ENCODE data around the gene PMEL.

PMEL gene

GRCh38 chr12:55915482-55915859, 50.4 kb downstream of the PMEL start:
- H3K27me3 Mint-ChIP-seq (ENCODE audit: low read depth): no peaks in the 10 kb centered on the region

DNA sequence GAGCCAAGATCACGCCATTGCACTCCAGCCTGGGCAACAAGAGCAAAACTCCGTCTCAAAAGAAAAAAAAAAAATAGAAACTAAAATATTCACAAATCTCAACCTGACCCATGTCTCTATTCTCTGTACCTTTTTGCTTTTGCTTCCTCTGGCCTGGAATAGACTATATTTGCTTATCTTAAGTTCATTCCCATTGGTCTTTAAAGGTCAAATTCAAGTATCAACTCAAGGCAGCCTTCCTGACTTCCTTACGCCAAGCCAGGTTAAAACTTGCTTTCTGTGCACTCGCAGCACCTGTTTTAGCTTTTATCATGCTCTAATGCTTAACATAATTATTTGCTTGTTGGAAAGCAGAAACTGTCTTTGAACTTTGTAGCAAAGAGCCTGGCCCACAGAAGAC, 52.9 kb downstream of the PMEL start:
- H3K4me1 Mint-ChIP-seq: no peaks in the 10 kb centered on the region
- peak overlapping the region in 1 of 3 experiments; percentile 22 for H3K27ac Mint-ChIP-seq
- H3K36me3 Mint-ChIP-seq (ENCODE audit: low read depth): peaks cover 36% of the 10 kb centered on the region
- no peak overlapping the region for H3K4me3 Mint-ChIP-seq
- no peaks in the 10 kb centered on the region for H3K27me3 Mint-ChIP-seq (ENCODE audit: low read depth)
- TF ChIP-seq, protein P1, sequence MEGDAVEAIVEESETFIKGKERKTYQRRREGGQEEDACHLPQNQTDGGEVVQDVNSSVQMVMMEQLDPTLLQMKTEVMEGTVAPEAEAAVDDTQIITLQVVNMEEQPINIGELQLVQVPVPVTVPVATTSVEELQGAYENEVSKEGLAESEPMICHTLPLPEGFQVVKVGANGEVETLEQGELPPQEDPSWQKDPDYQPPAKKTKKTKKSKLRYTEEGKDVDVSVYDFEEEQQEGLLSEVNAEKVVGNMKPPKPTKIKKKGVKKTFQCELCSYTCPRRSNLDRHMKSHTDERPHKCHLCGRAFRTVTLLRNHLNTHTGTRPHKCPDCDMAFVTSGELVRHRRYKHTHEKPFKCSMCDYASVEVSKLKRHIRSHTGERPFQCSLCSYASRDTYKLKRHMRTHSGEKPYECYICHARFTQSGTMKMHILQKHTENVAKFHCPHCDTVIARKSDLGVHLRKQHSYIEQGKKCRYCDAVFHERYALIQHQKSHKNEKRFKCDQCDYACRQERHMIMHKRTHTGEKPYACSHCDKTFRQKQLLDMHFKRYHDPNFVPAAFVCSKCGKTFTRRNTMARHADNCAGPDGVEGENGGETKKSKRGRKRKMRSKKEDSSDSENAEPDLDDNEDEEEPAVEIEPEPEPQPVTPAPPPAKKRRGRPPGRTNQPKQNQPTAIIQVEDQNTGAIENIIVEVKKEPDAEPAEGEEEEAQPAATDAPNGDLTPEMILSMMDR (IDR thresholded peaks at IDR 0.05; ENCODE audit: unreplicated experiment in 3 of 3): no peak
- H3K9me3 Mint-ChIP-seq: no peaks in the 10 kb centered on the region

More at GRCh38 chr12:55915482-55915859, 50.4 kb downstream of the PMEL start:
- H3K4me1 Mint-ChIP-seq: no peaks in the 10 kb centered on the region
- TF ChIP-seq, protein P1 (IDR thresholded peaks at IDR 0.05; ENCODE audit: unreplicated experiment in 3 of 3): no peak
- H3K4me3 Mint-ChIP-seq: no peak overlapping the region
- peaks cover 31% of the 10 kb centered on the region for H3K36me3 Mint-ChIP-seq (ENCODE audit: low read depth)
- no peaks in the 10 kb centered on the region for H3K9me3 Mint-ChIP-seq
- H3K27ac Mint-ChIP-seq: no peak overlapping the region

- H3K27ac Mint-ChIP-seq: no peak overlapping the region
- TF ChIP-seq, protein P1 (IDR thresholded peaks at IDR 0.05; ENCODE audit: unreplicated experiment in 3 of 3): no peak
- no peak overlapping the region for H3K4me3 Mint-ChIP-seq
- H3K4me1 Mint-ChIP-seq: no peaks in the 10 kb centered on the region
- no peaks in the 10 kb centered on the region for H3K27me3 Mint-ChIP-seq (ENCODE audit: low read depth)
- H3K9me3 Mint-ChIP-seq: no peaks in the 10 kb centered on the region
- peaks cover 20% of the 10 kb centered on the region for H3K36me3 Mint-ChIP-seq (ENCODE audit: low read depth)
Measured at GRCh38 chr12:55909513-55909884, 56.3 kb downstream of the PMEL start.

DNA sequence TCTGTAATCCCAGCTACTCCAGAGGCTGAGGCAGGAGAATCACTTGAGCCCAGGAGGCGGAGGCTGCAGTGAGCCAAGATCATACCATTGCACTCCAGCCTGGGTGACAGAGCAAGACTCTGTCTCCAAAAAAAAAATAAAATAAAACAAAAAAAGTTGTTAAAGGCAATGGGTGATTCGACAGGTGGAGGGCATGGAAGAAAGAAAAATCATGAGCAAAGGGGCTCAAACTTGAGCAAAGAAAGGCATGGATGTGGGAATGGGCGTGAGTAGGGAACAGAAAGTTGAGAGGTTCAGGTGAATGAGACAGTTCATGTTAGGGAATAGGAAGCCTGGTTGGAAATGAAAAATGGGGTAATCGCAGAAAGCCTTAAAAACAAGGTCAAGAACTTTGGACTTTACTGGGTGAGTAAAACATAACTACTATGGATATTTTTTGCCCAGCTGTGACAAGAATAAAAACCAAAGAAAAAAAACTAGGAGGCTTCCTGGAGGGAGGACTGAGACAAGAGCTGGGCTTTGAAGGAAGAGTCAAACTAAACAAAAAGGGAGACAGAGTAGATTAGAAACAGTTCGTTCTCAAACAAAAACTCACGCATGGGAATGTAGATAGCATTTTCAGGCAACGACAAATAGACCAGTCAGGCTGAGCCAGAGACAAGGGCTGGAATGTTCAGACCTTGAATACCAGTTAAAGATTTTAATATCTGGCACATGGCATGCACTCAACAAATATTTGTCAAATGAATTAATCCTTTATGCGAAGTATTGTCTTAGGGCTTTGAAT, 56.9 kb downstream of the PMEL start:
- H3K4me1 Mint-ChIP-seq: no peaks in the 10 kb centered on the region
- peaks cover 14% of the 10 kb centered on the region for H3K36me3 Mint-ChIP-seq (ENCODE audit: low read depth)
- no peak overlapping the region for H3K4me3 Mint-ChIP-seq
- TF ChIP-seq, protein P1 (IDR thresholded peaks at IDR 0.05; ENCODE audit: unreplicated experiment in 3 of 3): no peak
- H3K9me3 Mint-ChIP-seq: no peaks in the 10 kb centered on the region
- no peak overlapping the region for H3K27ac Mint-ChIP-seq
- no peaks in the 10 kb centered on the region for H3K27me3 Mint-ChIP-seq (ENCODE audit: low read depth)

- H3K36me3 Mint-ChIP-seq (ENCODE audit: low read depth): peaks cover 29% of the 10 kb centered on the region
Measured at GRCh38 chr12:55906056-55906455, 59.8 kb downstream of the PMEL start.

More at GRCh38 chr12:55906056-55906455, 59.8 kb downstream of the PMEL start:
- no peak overlapping the region for H3K27ac Mint-ChIP-seq
- no peaks in the 10 kb centered on the region for H3K9me3 Mint-ChIP-seq
- no peak overlapping the region for H3K4me3 Mint-ChIP-seq
- no peaks in the 10 kb centered on the region for H3K27me3 Mint-ChIP-seq (ENCODE audit: low read depth)
- H3K4me1 Mint-ChIP-seq: no peaks in the 10 kb centered on the region
- TF ChIP-seq, protein P1 (IDR thresholded peaks at IDR 0.05; ENCODE audit: unreplicated experiment in 3 of 3): no peak

All from nephron (organoid).